Activated CD8-positive, alpha-beta memory T cell treated with anti-CD3 and anti-CD28 coated beads for 36 hours (primary cell): ENCODE measurements around the gene TP73. TPM values are rescaled to one million over a fixed set of nuclear protein-coding genes. Genes with fewer than 3 reads are reported as not detected.

Source experiments
- CTCF ChIA-PET: fragments of 350-600 bp; sonication (Branson Sonifier 250); formaldehyde crosslinking; loops from one replicate; lab custom pipeline; 2021; ENCODE audit warnings: antibody characterized with exemption; lab: Charles Lee
- POLR2A ChIA-PET: fragments of 350-600 bp; sonication (Branson Sonifier 250); formaldehyde crosslinking; loops from one replicate; lab custom pipeline; 2021; ENCODE audit warnings: antibody characterized with exemption; lab: Charles Lee
- total RNA-seq, 2 experiments: library from RNA; stranded (reverse); gene quantifications; one replicate each; pipeline ENCODE4 v1.2.3, GENCODE V29; 2021

The TP73 gene
- total RNA-seq, 2 experiments from 2014 or later: 0.84 to 0.95 TPM

GRCh38 chr1:3645666-3646355 lies 6.5 kb upstream of the TP73 start:
- CTCF ChIA-PET: no interaction called here

GRCh38 chr1:3646596-3646995 lies 5.7 kb upstream of the TP73 start:
- POLR2A ChIA-PET: no interaction called here
- CTCF ChIA-PET: no interaction called here

More at GRCh38 chr1:3645666-3646355, 6.5 kb upstream of the TP73 start:
- POLR2A ChIA-PET: no interaction called here

- ChIA-PET POLR2A (interaction anchor here (0.6 to 0.9 kb wide), 2 partner anchors 14 to 23 kb away, joined by 3 read pairs; no protein-coding TSS in a partner anchor), CTCF (interaction anchor here (0.8 to 1.3 kb wide), 2 partner anchors 27 to 30 kb away, joined by 3 to 5 read pairs; no protein-coding TSS in a partner anchor)
These were observed 2.7 kb upstream of the TP73 start, which contains the start of gene WRAP73 for GRCh38 chr1:3649342-3650247. TSS of gene WRAP73 (minus strand) at chr1:3650103. CDS start at chr1:3649999, 104 bp downstream.

- ChIA-PET CTCF (no interaction called here), POLR2A (interaction anchor here (0.6 kb wide), 1 partner anchor 13 kb away, joined by 3 read pairs; no protein-coding TSS in a partner anchor)
These were observed 1.9 kb upstream of the TP73 start for GRCh38 chr1:3650248-3651025.

DNA sequence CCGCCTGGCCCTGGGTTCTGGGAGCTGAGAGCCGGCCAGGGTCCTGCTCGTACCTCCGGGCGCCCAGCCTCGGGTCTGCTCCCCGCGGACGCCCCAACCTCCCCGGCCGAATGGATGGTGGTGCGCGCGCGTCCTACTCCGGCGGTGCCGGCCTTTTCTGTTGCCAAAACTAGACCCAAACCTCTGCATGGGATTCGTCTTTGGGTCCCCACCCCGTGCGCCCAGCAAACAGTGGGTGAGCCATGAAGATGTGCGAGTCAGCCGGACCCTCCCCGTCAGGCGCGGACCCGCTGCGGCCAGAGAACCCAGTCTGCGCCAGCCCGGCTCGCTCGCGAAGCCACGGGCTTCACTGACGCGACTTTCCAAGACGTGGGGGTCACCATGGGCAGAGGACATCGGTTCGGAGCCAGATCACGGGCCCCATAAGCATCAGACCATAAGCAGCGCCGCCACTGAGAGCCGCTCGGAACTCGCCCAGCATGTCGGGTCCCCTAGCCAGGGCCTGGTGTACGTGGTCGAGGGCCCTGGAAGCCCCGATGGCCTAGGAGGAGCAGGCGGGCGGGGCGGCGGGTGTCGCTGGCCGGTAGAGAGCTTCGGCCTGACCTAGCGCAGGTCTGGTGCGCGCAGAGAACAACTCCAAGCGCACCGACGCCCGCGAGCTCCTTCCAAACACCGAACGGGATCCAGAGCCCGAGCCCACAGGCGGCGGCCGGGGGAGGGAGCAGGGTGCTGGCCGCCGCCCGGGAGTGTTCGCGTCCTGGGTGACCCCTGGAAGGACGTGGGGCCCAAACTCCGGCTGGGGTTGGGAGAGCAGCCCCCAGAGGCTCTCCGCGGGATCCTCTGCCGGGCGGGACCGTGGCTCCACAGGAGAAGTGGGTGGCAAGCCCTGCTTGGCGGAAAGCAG lies 1.0 kb upstream of the TP73 start:
- ChIA-PET CTCF (no interaction called here), POLR2A (no interaction called here)

GRCh38 chr1:3652548-3653285 lies 401 bp downstream of the TP73 start:
- ChIA-PET CTCF (interaction anchor here (1.4 kb wide), 1 partner anchor 200 kb away, joined by 5 read pairs; no protein-coding TSS in a partner anchor), POLR2A (no interaction called here)

GRCh38 chr1:3653286-3653618 lies 936 bp downstream of the TP73 start:
- ChIA-PET POLR2A (no interaction called here), CTCF (interaction anchor here (1.4 kb wide), 1 partner anchor 200 kb away, joined by 5 read pairs; no protein-coding TSS in a partner anchor)

DNA sequence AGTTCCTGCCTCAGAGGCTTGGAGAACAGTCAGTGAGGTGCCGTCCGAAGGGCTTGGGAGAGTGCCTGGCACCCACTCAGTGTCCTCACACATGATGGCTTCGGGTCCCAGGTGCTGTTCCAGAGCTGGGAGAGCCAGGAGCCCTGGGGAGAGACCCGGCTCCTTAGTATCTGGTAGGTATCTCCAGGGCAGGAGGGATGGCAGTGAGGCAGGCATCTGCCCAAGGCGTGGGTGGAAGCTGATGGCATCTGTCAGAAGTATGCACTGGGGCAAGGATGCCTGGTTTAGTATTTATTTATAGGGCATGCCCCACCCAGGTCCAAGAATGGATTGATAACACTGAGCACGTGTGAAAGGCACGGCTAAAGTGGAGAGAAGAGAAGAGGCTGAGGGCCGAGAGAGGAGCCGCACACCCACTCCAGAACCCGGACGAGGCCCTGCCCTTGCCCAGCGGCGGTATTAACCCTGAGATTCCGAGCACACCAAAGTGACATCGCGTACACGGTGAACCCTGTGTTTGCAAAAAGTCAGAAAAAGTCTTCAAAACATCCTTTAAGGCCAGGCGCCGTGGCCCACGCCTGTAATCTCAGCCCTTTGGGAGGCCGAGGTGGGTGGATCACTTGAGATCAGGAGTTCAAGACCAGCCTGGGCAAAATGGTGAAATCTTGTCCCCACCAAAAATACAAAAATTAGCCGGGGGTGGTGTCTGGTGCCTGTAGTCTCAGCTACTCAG lies 2.4 kb downstream of the TP73 start:
- CTCF ChIA-PET: no interaction called here
- POLR2A ChIA-PET: no interaction called here

DNA sequence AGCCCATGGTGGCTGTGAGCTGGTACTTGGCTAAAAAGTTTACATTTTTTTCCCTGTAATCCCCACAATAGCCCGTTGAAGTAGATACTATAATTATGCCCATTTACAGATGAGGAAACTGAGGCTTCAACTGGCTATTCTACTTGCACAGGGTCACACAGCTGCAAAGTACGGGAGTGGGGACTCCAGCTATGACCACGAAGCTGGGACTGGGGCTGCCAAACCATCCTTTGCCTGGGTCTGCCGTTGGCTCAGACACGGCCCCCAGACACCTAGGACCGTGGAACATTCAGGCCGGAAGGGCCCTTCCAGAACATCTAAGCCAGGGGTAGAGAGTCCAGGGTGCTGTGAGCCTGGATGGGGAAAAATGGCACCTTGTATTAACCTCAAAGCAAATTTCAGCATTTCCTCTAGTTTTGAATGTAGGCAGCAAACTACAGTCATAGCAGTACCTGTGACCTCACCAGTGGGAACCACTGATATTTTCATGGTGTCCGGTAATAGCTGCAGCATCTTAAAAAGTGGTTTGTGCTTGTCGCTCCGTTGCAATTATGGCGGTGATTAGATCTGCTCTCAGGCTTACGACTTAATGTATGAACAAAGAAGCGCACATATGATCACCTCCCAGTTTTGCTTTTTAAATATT lies 4.3 kb downstream of the TP73 start:
- ChIA-PET CTCF (interaction anchor here (1.1 kb wide), 1 partner anchor 32 kb away, joined by 4 read pairs; the partner anchor contains the start of gene TPRG1L), POLR2A (no interaction called here)

GRCh38 chr1:3657096-3657475 lies 4.8 kb downstream of the TP73 start:
- POLR2A ChIA-PET: no interaction called here
- CTCF ChIA-PET: interaction anchor here (1.1 kb wide), 1 partner anchor 33 kb away, joined by 4 read pairs; the partner anchor contains the start of gene TPRG1L

DNA sequence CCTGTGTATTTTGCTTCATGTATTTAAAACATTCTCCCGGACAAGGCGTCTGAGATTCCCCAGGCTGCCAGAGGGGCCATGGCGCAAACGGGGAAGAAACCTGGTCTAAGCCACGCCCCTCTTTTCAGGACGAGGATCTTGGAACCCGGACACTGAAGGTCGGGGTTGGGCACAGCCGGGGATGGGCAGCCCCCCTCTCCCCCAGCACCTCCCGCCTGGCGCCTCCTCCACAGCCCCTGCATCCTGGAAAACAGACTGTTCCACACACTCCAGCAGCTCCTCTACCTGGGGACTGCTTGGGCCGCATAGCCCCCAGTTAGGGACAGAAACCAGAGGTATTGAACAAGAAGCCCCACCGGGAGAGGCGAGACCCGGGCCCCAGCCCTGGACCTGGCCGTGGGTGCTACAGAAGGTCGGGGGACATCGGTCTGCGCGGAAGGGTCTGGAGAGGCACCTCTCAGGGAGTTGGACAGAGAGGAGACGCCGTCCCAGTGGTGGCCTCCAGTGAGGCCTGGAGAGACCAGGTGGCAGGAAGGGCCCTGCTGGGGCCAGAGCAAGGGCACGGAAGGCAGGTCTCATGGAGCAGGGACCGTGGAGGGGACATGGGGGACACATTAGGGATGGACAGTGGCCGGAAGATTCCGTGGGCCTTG lies 5.4 kb downstream of the TP73 start:
- ChIA-PET POLR2A (no interaction called here), CTCF (interaction anchor here (0.9 kb wide), 1 partner anchor 67 kb away, joined by 3 read pairs; no protein-coding TSS in a partner anchor)

DNA sequence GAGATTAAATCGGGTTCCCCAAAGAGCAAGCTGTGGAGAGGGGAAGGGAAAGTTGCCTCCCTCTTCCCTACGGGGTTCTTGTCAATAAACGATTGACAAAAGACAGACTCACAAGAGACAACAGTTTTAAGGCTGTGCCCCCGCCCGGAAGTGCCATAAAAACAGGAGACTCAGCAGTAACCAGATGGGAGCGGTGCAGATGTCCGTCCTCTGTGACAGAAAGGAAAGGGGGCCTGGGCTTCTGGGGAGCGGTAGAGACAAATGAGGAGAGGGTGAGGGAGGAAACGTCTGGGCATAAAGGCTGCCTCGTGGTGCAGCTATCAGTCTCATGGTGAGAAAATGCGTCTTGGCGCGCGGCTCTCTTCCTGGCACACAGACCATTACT lies 5.9 kb downstream of the TP73 start:
- ChIA-PET CTCF (interaction anchor here (0.9 kb wide), 1 partner anchor 66 kb away, joined by 3 read pairs; no protein-coding TSS in a partner anchor), POLR2A (no interaction called here)

DNA sequence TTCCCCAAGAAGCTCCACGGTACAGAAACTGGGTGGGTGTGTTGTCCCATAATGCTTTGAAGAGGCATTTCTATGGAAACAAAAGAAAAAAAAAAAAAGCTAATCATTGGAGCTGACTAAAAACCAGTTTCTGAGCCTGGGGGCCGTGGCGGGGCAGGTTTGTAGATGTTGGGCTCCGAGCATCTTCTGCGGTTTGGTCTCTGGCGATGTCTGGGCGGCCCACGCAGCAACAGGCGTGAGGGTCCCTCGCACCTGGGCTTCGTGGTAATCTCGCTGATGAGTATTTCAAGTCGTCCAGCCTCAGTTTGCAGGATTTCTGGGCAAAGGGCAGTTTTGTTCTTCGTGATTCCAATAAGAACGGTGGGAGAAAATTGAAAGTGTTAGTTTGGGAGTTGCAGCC lies 6.8 kb downstream of the TP73 start:
- CTCF ChIA-PET: interaction anchor here (0.9 kb wide), 1 partner anchor 65 kb away, joined by 3 read pairs; no protein-coding TSS in a partner anchor
- POLR2A ChIA-PET: no interaction called here

- ChIA-PET POLR2A (no interaction called here), CTCF (interaction anchor here (0.6 kb wide), 1 partner anchor 107 kb away, joined by 4 read pairs; no protein-coding TSS in a partner anchor)
These were observed 8.4 kb downstream of the TP73 start for GRCh38 chr1:3660704-3661103.

DNA sequence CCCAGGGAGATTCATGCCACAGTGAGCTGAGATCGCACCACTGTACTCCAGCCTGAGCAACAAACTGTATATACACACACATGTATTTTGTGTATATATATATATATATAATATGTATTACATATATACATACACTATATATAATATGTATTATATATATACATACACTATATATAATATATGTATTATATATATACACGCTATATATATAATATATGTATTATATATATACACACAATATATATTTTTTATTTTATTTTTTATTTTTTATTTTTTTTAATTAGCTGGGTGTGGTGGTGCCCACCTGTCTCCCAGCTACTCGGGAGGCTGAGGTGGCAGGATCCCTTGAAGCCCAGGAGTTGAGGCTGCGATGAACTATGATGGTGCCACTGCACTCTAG lies 9.3 kb downstream of the TP73 start:
- ChIA-PET POLR2A (no interaction called here), CTCF (no interaction called here)
